ENCODE results near the gene TFDP1.

Gene TFDP1

GRCh38 chr13:113656003-113656588 lies 71.5 kb downstream of the TFDP1 start:
- no peak overlapping the region for H3K4me3 ChIP-seq (replicated peaks; ENCODE audit: insufficient read depth, low read length)
- DNase-seq (ENCODE audit: low read depth in 1 of 2, low spot score in 1 of 2), result no peak
- TF ChIP-seq REST (IDR thresholded peaks at IDR 0.05; ENCODE audit: insufficient replicate concordance, low read depth), result no peak
- no peak for TF ChIP-seq SPI1 (IDR thresholded peaks at IDR 0.05; ENCODE audit: borderline replicate concordance, low read depth)
- TF ChIP-seq POLR2AphosphoS5 (IDR thresholded peaks at IDR 0.05; ENCODE audit: low read depth), result no peak
- TF ChIP-seq, protein P1, sequence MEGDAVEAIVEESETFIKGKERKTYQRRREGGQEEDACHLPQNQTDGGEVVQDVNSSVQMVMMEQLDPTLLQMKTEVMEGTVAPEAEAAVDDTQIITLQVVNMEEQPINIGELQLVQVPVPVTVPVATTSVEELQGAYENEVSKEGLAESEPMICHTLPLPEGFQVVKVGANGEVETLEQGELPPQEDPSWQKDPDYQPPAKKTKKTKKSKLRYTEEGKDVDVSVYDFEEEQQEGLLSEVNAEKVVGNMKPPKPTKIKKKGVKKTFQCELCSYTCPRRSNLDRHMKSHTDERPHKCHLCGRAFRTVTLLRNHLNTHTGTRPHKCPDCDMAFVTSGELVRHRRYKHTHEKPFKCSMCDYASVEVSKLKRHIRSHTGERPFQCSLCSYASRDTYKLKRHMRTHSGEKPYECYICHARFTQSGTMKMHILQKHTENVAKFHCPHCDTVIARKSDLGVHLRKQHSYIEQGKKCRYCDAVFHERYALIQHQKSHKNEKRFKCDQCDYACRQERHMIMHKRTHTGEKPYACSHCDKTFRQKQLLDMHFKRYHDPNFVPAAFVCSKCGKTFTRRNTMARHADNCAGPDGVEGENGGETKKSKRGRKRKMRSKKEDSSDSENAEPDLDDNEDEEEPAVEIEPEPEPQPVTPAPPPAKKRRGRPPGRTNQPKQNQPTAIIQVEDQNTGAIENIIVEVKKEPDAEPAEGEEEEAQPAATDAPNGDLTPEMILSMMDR (IDR thresholded peaks at IDR 0.05; ENCODE audit: insufficient read depth, low read length), result no peak
- no peak for TF ChIP-seq GABPA (IDR thresholded peaks at IDR 0.05; ENCODE audit: low read depth)
- H3K27ac ChIP-seq (replicated peaks), result no peak overlapping the region
- no peaks in the 10 kb centered on the region for H3K27me3 ChIP-seq (ENCODE audit: insufficient read depth, poor library complexity, severe bottlenecking)

DNA sequence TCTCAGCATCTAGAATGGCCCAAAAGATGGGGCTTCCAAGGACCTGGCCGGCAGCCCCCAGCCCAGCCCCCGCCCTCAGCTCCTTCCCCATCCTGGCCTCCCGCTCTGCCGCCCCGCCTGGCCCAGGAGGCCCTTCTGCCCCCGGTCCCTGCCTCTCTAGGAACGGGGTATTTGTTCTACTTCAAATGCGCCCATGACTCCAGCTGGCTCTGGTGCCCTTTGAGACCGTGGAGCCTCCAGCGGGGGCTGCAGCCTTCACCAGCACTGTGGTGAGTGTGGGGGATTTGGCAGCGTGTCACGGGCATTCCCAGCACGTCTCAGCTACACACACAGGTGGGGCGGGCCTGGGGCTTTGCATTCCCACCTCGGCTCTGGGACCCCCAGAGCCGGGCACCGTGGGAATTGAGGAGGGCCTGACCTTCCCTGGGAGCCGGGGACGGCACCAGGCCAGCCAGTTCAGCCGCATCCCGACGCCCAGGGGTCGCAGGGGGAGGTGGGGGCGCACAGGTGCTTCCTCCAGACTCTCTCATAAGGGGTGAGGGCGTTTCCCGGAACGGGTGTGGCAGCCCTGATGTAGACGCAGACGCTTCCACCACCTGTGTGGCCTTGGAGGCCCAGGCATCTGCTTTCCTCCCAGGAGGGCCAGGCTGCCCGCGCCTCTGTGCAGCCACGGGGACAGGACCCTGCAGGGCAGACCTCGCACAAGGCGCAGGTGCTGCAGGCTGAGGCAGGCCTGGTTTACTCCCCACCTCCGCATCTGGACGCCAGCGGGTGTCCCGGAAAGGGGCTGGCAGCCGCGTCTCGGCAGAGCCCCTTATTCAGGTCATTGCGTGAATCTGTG lies 72.5 kb downstream of the TFDP1 start:
- no peak for TF ChIP-seq SPI1 (IDR thresholded peaks at IDR 0.05; ENCODE audit: borderline replicate concordance, low read depth)
- TF ChIP-seq GABPA (IDR thresholded peaks at IDR 0.05; ENCODE audit: low read depth), result no peak
- TF ChIP-seq, protein P1 (IDR thresholded peaks at IDR 0.05; ENCODE audit: insufficient read depth, low read length), result no peak
- no peak for TF ChIP-seq REST (IDR thresholded peaks at IDR 0.05; ENCODE audit: insufficient replicate concordance, low read depth)
- no peak for TF ChIP-seq POLR2AphosphoS5 (IDR thresholded peaks at IDR 0.05; ENCODE audit: low read depth)
- no peak overlapping the region for H3K27ac ChIP-seq (replicated peaks)
- no peaks in the 10 kb centered on the region for H3K27me3 ChIP-seq (ENCODE audit: insufficient read depth, poor library complexity, severe bottlenecking)
- H3K4me3 ChIP-seq (replicated peaks; ENCODE audit: insufficient read depth, low read length), result no peak overlapping the region
- no peak for DNase-seq (ENCODE audit: low read depth in 1 of 2, low spot score in 1 of 2)

GRCh38 chr13:113657851-113658741 lies 73.5 kb downstream of the TFDP1 start, which contains the start of gene ATP4B:
ATP4B (minus strand) TSS chr13:113658198; CDS start chr13:113658144, 54 bp downstream.
- no peaks in the 10 kb centered on the region for H3K27me3 ChIP-seq (ENCODE audit: insufficient read depth, poor library complexity, severe bottlenecking)
- H3K4me3 ChIP-seq (replicated peaks; ENCODE audit: insufficient read depth, low read length), result no peak within 1 kb of the TSS
- no peak within 1 kb of the TSS for H3K27ac ChIP-seq (replicated peaks)
- TF ChIP-seq REST (IDR thresholded peaks at IDR 0.05; ENCODE audit: insufficient replicate concordance, low read depth) (no peak), POLR2AphosphoS5 (IDR thresholded peaks at IDR 0.05; ENCODE audit: low read depth) (no peak), SPI1 (IDR thresholded peaks at IDR 0.05; ENCODE audit: borderline replicate concordance, low read depth) (no peak), GABPA (IDR thresholded peaks at IDR 0.05; ENCODE audit: low read depth) (no peak)
- TF ChIP-seq, protein P1 (IDR thresholded peaks at IDR 0.05; ENCODE audit: insufficient read depth, low read length), result no peak
- no peak for DNase-seq (ENCODE audit: low read depth in 1 of 2, low spot score in 1 of 2)

Measured in HL-60 (cell line).